IPS-NIHi7 (cell line): Measurements from ENCODE around the gene CFDP1.

Source experiments
- DNase-seq: peaks from one replicate; pipeline ENCODE4 v3.0.0; 2012; ENCODE audit warnings: mixed read lengths; ENCODE audit errors: extremely low spot score

CFDP1 gene

GRCh38 chr16:75251280-75252048 lies 181.8 kb downstream of the CFDP1 start, which contains the start of gene BCAR1:
BCAR1 (minus strand) TSS chr16:75251624; CDS start chr16:75251482, 142 bp downstream.
- peak; percentile 92 for DNase-seq

- no peak for DNase-seq
Measured at GRCh38 chr16:75250809-75251279, 182.5 kb downstream of the CFDP1 start.

- no peak for DNase-seq
Measured at GRCh38 chr16:75250089-75250808, 183.1 kb downstream of the CFDP1 start.

- no peak for DNase-seq
Measured at GRCh38 chr16:75249441-75249840, 183.9 kb downstream of the CFDP1 start.

- no peak for DNase-seq
Measured at GRCh38 chr16:75248536-75249380, 184.5 kb downstream of the CFDP1 start.

GRCh38 chr16:75248142-75248535 lies 185.2 kb downstream of the CFDP1 start:
- no peak for DNase-seq

GRCh38 chr16:75247249-75247648 lies 186.1 kb downstream of the CFDP1 start:
- DNase-seq, result no peak

- DNase-seq, result no peak
Measured at GRCh38 chr16:75246504-75247205, 186.6 kb downstream of the CFDP1 start.

GRCh38 chr16:75244844-75245758 lies 188.2 kb downstream of the CFDP1 start:
- DNase-seq, result peak; percentile 81

GRCh38 chr16:75244225-75244809 lies 189.0 kb downstream of the CFDP1 start:
- DNase-seq, result no peak
